Measurements from ENCODE around the gene DMRT2.

Gene DMRT2

GRCh38 chr9:1050125-1050895, at the start of gene DMRT2:
Gene DMRT2 (plus strand): TSS chr9:1050357. CDS start chr9:1051614, 1,257 bp downstream.
- no peak for DNase-seq

DNA sequence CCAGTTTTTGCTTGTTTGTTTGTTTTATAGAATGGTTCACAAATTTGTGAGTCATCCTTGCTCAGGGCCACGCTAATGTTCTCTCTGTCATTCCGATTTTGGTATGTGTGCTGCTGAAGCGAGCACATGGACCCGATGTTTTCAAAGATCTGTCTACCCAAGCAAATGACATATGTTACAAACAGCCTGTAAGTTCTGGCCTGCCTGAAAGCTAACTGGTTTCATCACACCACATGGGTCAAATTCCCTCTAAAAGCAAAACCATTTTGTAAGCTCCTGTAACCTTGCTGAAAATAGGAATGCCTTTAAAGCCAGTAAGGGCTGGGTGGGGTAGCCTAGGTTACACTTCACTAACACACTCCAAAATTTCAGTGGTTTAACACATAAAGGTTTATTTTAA, 48.3 kb upstream of the DMRT2 start:
- DNase-seq: no peak

- no peak for DNase-seq
These were observed 47.5 kb upstream of the DMRT2 start for GRCh38 chr9:1002678-1003077.

- DNase-seq: no peak
These were observed 45.0 kb upstream of the DMRT2 start for GRCh38 chr9:1005043-1005667.

- no peak for DNase-seq
These were observed 42.8 kb upstream of the DMRT2 start for GRCh38 chr9:1007312-1007711.

GRCh38 chr9:1008216-1008615, 41.9 kb upstream of the DMRT2 start:
- no peak for DNase-seq

DNA sequence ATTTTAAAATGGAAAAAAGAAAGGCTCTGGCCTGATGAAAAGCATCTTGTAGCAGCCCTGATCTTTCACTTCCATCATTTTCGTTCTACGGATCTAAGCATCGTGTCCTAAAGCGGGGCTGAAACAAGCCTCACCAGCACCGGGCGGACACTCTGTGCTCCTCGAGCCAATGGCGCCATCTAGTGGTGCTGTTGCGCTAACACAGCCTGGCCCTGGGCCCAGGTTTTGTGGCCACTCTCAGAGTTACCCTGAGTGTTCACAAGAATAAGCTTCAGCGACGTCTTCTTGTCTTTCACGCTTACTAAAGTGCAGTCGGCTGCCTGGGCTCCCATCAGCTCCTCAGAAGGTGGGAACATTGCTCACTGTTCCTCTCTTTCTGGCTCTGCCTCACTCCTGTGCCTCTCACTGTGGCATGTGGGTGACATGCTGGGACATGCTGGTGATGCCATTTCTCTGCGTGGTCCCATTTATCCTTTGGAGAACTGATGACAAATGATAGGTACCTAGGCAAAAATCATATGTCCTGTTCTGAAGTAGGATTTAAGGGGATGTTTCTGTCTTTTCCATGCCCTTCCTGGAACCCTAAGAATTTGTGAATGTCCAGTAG, 41.0 kb upstream of the DMRT2 start:
- peak; percentile 54 for DNase-seq

- DNase-seq: peak; percentile 4
These were observed 37.1 kb upstream of the DMRT2 start for GRCh38 chr9:1013021-1013420.

DNA sequence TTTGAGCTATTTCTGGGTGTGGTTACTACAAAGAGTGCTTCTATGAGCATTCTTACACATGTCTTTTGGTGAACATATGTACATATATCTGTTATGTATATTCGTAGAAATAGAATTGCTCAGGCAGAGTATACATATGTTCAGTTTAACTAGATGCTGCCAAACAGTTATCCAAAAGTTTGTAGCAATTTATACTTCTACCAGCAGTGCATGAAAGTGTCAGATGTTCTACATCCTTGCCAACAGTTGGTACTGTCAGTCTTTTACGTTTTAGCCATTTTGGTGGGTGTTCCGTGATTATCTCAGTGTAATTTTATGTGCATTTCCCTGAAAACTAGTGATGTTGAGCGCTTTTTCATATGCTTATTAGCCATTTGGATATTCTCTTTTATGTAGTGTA, 35.9 kb upstream of the DMRT2 start:
- DNase-seq: no peak

- no peak for DNase-seq
These were observed 35.5 kb upstream of the DMRT2 start for GRCh38 chr9:1014640-1015039.

GRCh38 chr9:1018121-1018520, 32.0 kb upstream of the DMRT2 start:
- DNase-seq: no peak

- no peak for DNase-seq
These were observed 26.0 kb upstream of the DMRT2 start for GRCh38 chr9:1024112-1024511.

GRCh38 chr9:1025131-1025530, 25.0 kb upstream of the DMRT2 start:
- no peak for DNase-seq

GRCh38 chr9:1026219-1026618, 23.9 kb upstream of the DMRT2 start:
- DNase-seq: no peak

- no peak for DNase-seq
These were observed 21.5 kb upstream of the DMRT2 start for GRCh38 chr9:1028501-1029190.

DNA sequence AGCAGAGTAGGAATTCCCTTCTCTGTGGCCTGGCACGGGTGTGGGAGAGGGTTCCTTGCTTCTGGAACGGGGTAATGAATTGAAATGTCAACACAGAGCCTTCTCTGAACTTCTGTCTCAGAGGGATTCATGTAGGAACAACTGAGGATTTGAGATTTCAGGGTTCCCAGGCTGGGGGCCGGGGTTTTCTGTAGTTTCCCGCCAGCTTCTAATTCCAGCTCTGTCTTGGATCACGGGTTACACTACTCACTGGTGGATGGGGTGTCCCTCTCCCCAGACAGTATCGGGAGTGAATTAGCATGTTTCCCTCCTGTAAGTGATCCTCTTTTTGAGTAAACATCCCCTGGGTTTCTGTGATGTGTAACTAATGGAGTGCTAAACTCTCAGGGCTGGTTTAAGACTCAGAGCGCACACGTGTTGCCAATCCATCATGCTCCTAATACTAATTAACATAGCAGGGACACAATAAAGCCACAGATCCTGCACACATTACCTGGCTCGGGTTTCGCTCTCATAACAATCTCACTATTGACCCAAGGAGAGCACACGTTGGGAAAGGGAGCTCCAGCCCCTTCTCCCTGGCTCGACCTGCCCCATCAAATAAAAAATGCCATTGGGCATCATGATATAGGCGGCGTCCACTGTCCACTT, 18.1 kb upstream of the DMRT2 start:
- DNase-seq: no peak

DNA sequence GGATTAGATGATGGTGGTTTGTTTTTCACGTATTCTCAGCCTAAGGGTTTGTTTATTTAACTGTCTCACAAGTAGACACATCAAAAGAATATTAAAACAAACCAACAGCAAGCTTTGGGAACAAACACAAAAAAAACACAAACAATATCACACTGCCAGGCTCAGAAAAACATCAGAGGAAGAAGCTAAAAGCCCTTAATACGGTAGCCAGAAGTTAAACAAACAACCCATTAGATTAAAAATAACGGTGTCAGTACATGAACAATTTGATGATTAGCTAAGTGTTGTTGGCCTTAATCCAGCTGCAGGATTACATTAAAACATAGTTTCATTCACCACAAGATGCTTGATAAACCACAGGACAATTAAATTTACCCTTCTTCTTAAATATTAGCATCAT, 15.9 kb upstream of the DMRT2 start:
- no peak for DNase-seq

GRCh38 chr9:1039589-1039988, 10.6 kb upstream of the DMRT2 start:
- no peak for DNase-seq

DNA sequence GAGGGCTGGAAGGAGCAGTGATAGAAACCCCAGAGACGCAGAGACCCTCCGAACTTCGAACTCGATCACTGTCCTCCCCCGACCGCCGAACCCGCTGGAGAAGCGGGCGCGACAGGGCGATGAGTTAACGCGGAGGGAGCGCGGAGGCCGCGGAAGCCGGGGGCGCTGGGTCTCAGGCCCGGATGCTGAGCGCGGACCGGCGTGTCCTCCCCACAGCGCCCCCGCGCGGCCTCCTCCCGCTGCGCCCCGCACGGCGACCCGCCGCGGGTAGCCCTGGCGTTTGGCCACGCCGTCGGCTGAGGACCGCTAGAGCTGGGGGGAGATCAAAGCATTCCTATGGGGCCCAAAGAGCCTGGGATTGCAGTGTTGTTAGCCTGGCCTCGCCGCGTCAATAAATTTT, 7.7 kb upstream of the DMRT2 start:
- DNase-seq: no peak

GRCh38 chr9:1044643-1045042, 5.5 kb upstream of the DMRT2 start:
- no peak for DNase-seq

GRCh38 chr9:1046639-1047572, 3.3 kb upstream of the DMRT2 start:
- no peak for DNase-seq

Measured in CD4-positive, alpha-beta T cell treated with Interferon gamma for 1 hour (primary cell).